NCI-H128 (cell line): ENCODE results near the gene ATP6V0C.
A peak's percentile ranks its signal among the peaks of the same experiment; 100 is the strongest.
"Not testable (repeated sequence)": the region's sequence is repeated elsewhere in the genome, so short reads cannot be mapped to it uniquely, and the experiment has no call there.

Experiments
- DNase-seq: peaks from one replicate; lab custom pipeline; 2025; ENCODE audit not compliant: unreplicated experiment; lab: John Stamatoyannopoulos, UW

Gene ATP6V0C

DNA sequence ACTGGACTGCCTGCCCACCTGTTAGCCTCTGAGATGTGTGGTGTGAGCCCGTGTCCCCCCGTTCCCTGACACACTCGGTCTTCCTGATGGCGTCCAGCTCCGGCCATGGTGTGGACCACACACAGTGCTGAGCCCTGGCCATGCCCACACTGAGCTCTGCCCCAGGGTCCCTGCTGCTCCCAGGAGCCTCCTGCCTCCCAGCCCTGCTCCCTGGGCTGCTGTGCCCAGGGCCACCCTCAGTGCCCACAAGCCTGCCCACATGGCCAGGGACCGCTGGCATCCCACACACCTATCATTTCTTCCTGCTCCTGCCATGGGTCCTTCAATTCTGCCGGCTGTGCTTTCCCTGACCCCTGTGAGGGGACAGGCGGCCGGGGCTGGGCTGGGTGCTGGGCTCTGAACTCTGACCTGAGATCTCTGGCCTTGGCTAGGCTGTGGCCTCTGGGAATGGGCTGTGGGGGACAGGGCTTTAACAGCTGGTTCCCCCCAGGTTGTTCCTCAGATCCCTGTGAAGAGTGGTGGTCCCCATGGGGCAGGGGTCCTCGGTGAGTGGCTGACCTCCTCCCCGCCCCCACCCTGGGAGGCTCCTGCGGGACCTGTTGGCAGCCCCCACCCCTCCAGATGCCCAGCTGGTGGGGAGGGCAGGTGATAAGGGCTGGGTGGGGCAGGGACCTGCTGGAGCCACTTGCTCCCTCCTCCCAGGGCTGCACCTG lies 13.5 kb downstream of the ATP6V0C start:
- DNase-seq, result no peak

DNA sequence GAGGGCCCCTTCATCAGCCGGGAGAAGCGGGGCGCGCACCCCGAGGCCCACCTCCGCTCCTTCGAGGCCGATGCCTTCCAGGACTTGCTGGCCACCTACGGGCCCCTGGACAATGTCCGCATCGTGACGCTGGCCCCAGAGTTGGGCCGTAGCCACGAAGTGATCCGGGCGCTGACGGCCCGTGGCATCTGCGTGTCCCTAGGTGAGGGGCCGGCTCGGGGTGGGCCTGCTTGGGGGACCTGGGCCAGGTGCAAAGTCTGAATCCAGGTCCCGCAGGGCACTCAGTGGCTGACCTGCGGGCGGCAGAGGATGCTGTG lies 14.0 kb downstream of the ATP6V0C start:
- no peak for DNase-seq

DNA sequence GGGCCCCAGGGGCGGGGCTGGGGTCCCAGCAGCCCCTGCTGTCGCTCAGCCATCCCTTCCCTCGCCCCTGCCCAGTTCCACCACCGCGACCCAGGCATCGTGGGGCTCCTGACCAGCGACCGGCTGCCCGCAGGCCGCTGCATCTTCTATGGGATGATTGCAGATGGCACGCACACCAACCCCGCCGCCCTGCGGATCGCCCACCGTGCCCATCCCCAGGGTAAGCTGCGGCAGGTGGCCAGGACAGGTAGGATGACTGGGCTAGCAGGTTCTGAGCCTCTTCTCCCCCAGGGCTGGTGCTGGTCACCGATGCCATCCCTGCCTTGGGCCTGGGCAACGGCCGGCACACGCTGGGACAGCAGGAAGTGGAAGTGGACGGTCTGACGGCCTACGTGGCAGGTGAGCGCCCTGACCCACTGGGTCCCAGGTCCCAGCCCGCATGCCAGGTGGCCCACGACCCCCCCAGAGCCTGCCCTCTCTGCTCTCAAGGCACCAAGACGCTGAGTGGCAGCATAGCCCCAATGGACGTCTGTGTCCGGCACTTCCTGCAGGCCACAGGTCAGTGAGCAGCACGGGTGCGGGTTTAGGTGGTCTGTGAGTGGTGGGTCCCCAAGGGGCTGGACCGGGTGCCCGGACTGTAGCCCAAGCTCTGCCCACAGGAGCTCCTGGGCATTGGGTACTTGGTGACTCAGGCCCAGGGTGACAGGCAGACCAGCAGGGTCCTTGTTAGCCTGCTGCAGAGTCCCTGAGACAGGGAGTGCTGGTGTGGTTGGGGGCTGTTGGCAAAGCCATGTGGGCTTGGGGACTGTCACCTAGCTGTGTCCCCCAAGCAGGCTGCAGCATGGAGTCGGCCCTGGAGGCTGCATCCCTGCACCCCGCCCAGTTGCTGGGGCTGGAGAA lies 14.7 kb downstream of the ATP6V0C start:
- no peak for DNase-seq

DNA sequence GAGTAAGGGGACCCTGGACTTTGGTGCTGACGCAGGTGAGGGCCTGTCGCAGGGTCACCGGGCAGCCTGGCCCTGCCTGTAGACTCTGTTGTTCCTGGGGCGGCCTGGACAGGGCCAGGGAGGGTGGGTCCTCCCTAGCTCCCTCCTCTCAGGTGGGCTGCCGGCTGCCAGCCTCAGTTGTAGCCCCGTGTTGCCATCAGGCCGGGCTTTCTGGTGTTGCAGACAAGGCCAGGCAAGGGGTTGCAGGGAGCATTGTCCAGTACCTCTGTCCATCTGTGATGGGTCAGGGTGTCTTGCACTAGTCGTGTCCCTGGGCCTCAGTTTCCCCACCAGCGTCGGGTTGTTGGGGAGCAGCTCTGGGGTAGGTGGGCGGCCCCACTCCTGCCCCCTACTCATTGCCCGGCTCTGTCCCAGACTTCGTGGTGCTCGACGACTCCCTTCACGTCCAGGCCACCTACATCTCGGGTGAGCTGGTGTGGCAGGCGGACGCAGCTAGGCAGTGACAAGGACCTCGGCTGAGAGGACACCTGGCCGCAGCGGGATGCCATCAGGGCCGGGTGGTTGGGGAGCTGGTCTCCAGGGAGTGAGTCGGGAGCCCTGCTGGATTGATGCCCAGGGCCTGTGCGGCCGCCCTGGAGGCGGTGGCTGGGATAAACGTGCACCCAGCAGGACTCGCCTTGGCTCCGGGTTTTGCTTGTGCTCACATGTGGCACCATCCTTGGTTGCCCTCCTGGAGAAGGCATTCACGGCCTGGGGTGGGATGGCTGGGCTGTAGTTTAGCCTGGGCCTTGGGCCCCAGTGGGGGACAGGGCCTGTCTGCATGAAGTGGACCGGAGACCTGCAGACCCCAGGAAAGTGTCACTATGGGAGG lies 15.5 kb downstream of the ATP6V0C start:
- no peak for DNase-seq

DNA sequence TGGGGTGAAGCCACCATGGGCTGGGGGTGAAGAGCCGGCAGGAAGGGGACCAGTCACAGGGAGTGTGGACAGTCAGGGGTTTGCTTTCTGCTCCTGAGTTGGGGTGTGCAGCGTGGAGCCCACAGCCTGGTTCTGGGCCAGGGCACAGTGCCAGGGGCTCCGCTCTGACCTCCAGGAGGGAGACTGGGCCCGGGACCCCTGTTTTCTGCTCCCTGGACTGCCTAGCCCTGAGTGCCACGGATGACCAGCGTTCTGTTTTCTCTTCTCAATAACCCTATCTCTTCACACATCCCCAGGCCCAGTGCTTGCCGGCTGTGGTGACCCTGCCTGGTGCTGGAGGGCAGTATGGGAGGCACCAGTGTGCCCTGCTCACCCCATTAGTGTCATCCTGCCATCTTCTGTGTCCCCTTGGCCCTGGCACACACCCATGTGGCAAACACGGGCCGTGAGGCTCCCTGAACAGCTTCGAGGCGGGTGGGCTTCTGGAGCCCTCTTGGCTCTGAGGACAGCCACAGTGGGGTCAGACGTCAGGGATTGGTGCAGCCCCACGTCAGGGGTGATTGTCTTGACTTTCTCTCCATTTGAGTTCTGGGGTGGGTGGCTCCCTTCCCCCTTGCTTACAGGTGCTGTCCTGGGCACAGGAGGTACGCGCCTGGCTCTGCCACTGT lies 16.3 kb downstream of the ATP6V0C start:
- no peak for DNase-seq

DNA sequence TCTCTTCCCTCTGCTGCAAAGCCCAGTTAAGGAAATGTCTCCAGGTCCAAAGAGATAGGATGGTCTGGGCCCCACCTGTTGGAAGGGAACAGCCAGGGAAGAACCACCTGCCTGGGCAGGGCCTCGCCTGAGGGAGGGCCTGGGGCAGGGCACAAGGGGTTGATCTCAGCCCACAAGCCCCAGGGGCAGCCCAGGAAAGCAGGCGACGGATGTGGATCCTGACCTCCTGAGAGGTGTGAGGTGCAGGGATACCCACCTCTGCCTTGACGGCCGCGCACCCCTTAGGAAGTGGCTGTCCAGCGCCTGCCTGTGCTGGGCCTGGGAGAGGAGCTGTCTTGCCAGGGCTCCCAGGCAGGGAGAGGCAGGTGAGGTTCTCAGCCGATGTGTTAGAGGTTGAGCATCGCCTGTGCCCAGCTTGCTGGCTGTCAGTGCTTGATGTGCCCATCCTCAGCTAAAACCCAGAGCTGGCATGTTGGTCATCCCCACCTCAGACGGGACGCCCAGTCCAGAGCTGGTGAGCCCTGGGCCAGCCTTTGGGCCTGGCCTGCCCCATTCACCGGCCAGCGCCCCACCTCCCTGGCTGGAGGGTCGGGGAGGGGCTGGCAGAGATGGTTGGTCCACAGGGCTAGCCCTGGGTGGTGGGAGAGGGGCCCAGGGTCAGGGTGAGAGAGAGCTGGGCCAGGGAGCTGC lies 17.0 kb downstream of the ATP6V0C start:
- no peak for DNase-seq

DNA sequence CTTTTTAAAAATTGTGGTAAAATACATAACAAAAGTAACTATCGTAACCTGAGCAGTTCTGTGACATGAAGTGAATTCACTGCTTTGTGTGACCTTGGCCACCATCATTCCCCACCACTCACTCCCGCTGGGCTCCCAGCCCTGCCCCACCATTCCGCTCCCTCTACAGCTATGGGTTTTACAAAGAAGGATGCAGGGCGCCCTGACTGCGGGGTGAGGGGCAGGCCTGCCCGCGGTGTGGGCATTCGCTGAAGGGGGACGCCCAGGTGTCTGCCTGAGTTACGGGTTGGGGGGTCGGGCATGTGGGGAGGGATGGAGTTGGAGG lies 17.6 kb downstream of the ATP6V0C start, which contains the start of gene CEMP1:
Gene CEMP1, minus strand, starts transcription at position 38 of the 325 bp plus-strand sequence. CDS start 335 bp downstream, outside the sequence.
- DNase-seq, result no peak

DNA sequence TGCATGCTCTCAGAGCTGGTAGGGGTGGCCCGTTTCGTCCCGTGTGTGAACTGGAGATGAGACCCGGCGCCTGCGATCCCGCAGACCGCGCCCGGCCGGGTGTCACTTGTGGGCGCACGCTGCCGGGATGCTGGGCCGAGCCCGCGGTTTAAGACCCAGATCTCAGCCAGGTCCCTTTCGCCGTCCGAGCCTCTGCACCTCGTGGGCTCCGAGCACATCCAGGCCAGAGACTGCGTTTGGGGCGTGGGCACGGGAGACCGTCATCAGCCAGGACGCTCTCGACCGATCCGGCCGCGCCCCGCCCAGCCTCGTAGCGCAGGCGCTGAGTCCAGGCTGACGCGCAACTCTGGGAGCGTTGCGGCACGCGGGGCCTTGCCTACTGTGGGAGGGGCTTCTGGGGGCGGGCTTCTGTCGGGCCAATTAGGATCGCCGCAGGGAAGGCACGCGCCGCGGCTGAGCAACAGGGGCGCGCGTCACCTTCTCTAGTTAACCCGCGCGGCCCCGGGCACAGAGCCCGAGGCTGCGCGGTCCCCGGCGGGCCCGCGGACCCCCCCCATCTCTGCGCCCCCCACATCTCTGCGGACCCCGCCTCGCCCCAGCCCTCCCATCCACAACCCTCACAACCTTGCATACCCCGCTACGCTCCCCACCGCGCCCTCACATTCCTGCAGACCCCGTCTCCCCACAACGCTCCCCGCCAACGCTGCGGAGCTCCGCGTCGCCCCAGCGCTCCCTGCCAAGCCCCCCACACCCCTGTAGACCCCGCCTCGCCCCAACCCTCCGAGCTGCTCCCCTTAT lies 18.1 kb downstream of the ATP6V0C start:
- DNase-seq, result peak; percentile 76

DNA sequence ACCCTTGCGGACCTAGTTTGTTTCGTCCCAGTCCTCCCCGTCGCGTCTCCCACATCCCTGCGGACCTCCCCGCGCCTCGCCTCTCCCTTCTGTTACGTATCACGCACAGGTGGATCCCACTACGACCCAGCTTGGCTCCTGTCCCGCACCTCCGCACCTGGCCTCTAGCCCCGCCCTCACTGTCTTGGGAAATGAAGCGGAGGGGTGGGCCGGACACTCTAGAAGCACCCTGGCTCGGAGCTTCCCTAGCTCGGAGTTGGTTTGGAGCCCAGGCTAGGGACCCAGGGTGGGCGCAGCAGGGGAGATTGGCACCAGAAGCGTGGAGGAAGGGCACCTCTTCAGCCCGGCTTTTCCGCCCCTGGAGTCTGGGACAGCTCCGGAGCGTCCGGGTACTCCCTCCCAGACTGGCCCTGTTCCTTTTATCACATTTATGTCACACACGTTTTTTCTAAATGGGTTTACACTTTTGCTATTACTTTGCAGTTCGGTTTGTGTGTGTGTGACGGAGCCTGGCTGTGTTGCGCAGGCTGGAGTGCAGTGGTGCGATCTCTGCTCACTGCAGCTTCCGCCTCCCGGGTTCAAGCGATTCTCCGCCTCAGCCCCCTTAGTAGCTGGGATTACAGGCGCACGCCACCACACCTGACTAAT lies 18.9 kb downstream of the ATP6V0C start:
- DNase-seq, result peak; percentile 25

DNA sequence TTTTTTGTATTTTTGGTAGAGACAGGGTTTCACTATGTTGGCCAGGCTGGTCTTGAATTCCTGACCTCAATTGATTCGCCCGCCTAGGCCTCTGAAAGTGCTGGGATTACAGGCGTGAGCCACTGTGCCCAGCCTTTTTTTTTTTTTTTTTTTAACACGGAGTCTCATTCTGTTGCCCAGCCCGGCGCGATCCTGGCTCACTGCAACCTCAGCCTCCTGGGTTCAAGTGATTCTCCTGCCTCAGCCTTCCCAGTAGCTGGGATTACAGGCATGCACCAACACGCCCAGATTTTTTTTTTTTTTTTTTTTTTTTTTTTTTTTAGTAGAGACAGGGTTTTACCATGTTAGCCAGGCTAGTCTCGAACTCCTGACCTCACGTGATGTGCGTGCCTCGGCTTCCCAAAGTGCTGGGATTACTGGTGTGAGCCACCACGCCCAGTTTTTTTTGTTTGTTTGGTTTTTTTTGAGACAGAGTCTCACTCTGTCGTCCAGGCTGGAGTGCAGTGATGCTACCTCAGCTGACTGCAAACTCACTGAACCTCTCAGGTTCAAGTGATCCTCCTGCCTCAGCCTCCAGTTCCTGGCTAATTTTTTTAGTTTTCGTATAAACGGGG lies 19.5 kb downstream of the ATP6V0C start:
- DNase-seq, result not testable (repeated sequence)

DNA sequence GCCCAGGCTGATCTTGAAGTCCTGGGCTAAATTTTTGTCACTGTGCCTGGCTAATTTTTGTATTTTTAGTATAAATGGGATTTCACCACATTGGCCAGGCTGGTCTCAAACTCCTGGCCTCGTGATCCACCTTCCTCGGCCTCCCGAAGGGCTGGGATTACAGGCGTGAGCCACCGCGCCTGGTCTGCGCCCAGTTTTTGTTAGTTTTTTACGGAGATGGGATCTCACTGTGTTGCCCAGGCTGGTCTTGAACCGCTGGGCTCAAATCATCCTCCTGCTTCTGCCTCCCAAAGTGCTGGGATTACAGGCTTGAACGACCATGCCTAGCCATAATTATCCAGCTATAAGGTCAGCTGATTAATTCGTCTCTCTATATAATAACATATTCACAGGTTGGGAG lies 20.2 kb downstream of the ATP6V0C start:
- no peak for DNase-seq

DNA sequence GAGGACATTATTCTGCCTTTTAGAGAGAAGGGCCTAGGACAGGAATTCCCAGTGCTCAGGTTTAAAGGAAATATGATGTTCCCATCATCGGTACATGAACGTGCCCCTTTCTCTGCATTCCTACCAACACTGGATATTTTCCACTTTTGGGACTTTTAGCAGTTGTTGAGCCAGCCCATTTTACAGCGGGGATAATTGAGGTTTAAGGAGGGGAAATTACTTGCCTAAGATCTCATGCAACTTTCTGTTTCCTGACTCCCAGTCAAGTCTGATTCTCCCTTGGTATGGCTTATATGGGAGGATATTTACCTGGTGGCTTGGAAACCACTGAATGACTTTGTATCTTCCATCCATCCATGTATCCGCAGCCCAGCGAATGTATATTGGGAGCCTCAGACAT lies 20.6 kb downstream of the ATP6V0C start:
- DNase-seq, result not testable (repeated sequence)

DNA sequence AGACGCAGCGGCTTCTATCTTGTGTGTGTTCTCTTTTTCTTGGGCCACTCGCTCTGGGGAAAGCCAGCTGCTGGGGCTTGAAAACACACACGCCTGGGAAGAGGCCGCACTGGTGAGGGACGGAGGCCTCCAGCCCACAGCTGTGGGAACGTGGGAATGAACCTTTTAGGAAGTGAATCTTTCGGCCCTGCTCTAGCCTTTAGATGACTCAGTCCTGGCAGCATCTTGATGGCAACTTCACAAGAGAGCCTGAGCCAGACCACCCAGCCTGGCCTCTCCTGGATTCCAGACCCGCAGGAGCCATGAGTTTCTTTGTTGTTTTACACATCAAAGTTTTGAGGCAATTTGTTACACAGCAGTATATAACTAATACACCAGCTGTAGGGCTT lies 21.9 kb downstream of the ATP6V0C start:
- DNase-seq, result no peak

DNA sequence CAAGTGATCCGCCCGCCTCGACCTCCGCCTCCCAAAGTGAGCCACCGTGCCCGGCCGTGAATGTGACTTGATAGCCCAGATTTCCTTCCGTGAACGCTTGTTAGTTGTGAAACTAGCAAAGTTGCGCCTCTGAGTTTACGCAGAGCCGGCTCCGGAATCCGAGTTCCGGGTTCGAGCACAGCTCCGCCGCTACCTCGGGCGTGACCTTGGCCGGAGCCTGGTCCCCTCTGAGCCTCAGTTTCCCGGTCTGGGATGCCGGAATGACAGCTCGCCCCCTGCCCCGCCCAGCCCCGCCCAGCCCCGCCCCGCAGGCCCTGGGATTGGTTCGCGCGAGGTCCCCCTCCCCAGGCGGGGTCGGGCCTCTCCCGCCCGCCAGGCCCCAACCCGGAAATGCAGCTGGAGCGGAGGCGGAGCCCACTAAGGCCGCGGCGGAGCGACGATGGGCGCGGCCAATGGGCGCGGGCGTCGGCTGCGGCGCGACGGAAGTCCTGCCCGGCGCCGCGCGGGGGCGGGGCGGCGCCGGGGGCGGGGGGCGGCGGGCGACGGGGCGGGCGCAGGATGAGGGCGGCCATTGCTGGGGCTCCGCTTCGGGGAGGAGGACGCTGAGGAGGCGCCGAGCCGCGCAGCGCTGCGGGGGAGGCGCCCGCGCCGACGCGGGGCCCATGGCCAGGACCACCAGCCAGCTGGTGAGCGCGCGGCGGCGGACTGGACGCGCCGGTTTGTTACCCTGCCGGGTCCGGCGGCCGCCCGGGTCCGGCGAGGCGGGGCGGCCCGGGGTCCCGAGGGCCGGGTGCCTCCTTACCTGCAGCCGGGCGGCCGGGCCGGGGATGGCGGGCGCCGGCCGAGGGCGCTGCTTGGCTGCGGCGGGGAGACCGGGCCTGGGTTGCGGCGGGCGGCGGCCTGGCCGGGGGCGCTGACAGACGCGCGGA lies 24.0 kb downstream of the ATP6V0C start, which contains the start of gene PDPK1:
Gene PDPK1, plus strand, starts transcription at position 571 of the 929 bp plus-strand sequence. Its CDS starts 92 bp downstream, at position 663.
- peak; percentile 77 for DNase-seq

DNA sequence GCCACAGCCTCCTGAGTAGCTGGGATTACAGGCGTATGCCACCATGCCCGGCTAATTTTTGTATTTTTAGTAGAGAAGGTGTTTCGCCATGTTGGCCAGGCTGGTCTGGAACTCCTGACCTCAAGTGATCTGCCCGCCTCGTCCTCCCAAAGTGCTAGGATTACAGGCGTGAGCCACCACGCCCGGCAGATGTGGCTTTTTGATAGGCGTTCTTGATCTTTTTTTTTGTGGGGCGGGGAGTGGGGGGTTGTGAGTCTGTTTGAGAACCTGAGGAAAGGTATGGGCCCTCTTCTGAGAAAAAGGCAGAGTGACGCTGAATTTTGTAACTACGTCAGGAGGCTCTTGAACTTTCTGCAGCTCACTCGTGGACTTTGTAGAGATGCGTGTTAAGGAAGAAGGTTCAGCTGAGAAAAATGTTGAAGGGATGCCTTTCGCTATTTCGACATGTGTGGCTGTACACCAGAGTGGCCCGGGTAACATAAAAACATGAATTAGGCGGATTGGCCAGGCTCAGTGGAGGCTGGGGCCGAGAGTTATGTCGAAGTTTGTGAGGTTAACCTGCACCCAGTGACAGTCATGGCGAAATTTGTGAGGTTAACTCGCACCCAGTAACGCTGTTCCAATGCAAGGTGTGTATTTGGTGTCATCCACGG lies 25.6 kb downstream of the ATP6V0C start:
- not testable (repeated sequence) for DNase-seq

DNA sequence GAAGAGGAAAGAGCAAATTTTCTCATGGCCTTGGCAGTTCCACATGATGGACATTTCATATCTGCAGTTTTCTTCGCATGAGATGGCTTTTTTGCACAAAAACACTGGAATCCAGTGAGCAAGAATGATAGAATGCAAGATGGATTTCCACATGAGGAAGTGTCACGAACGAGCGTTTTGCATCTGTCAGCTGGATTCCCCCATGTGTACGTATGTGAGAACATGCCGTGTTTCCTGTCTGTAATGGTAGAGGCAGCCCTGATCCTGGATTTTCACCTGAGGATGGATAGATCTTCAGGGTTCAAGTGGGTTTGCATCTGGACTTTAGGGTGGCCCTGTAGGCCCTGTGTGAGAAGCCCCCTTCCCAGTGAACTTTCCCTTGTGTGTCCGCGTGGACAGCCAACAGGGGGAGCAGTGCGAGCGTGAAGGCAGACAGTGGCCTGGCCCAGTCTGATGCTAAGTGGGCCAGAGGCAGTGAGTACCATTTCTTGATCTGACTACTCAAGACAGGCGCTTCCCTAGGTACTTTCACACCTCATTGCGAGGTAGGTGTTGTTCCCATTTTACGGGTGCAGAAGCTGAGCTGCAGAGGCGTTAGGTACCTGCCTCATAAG lies 26.2 kb downstream of the ATP6V0C start:
- DNase-seq, result not testable (repeated sequence)
